GM12878 (cell line): Measurements from ENCODE around the gene ACTN3. TPM values are rescaled to one million over a fixed set of nuclear protein-coding genes. Genes with fewer than 3 reads are reported as not detected.

Experiments
- ATAC-seq: fragments of 200-7000 bp; cut with Tn5 transposase; 3 replicates; pipeline ENCODE4 v1.9.1; 2020; ENCODE audit warnings: mild to moderate bottlenecking, moderate library complexity
- BruUV-seq: library from RNA; stranded (reverse); fragments of 400-500 nt; replicated peaks from 2 replicates; lab custom pipeline; 2021; lab: Mats Ljungman, UMichigan
- CTCF ChIA-PET: fragments of 300-600 bp; sonication (Branson Sonifier 250); formaldehyde crosslinking; extraction: SDS; loops from one replicate; lab custom pipeline; 2021; ENCODE audit warnings: inconsistent platforms; lab: Yijun Ruan, JAX
- POLR2A ChIA-PET: fragments of 350-600 bp; formaldehyde crosslinking; extraction: SDS; loops from one replicate; lab custom pipeline; 2021; ENCODE audit warnings: inconsistent platforms; lab: Charles Lee
- RAD21 ChIA-PET: fragments of 300-600 bp; sonication (Branson Sonifier 250); formaldehyde crosslinking; loops from one replicate; lab custom pipeline; 2023; ENCODE audit warnings: antibody characterized with exemption; ENCODE audit not compliant: unreplicated experiment; lab: Charles Lee
- SMC1A ChIA-PET: fragments of 300-600 bp; sonication (Branson Sonifier 250); formaldehyde crosslinking; loops from one replicate; lab custom pipeline; 2023; ENCODE audit not compliant: unreplicated experiment, uncharacterized antibody; lab: Charles Lee
- DNase-seq: peaks from one replicate; pipeline ENCODE4 v3.0.0-alpha.2; 2011; ENCODE audit warnings: low read depth, low spot score
- FAIRE-seq: peaks from 3 replicates; lab custom pipeline; 2011; peaks lifted over from hg19 to GRCh38; lab: Jason Lieb, UNC
- H2AFZ ChIP-seq: 2 replicates; pipeline ENCODE4 v1.6.0; 2011; ENCODE audit warnings: low read depth, low read length, control low read depth; ENCODE audit not compliant: control insufficient read depth
- H3K27ac ChIP-seq: 2 replicates; pipeline ENCODE4 v1.5.1; 2011; ENCODE audit warnings: control low read depth; ENCODE audit not compliant: control insufficient read depth, insufficient read depth
- H3K27me3 ChIP-seq, 2 experiments: replicated peaks in 1 of 2; 2 replicates each; pipeline versions ENCODE4 v1.6.0 to v1.6.1; 2011; ENCODE audit warnings: low read length in 1 of 2; ENCODE audit not compliant: control insufficient read depth in 2 of 2, insufficient read depth in 2 of 2
- H3K36me3 ChIP-seq, 2 experiments: 2 replicates each; pipeline ENCODE4 v1.5.1; 2011; ENCODE audit warnings: low read length in 1 of 2; ENCODE audit not compliant: control insufficient read depth in 2 of 2, insufficient read depth in 2 of 2
- H3K4me1 ChIP-seq: 2 replicates; pipeline ENCODE4 v1.6.1; 2011; ENCODE audit warnings: mild to moderate bottlenecking, low read length, moderate library complexity, mixed read lengths; ENCODE audit not compliant: control insufficient read depth, insufficient read depth
- H3K4me2 ChIP-seq: 2 replicates; pipeline ENCODE4 v1.6.0; 2011; ENCODE audit warnings: control low read depth; ENCODE audit not compliant: control insufficient read depth, insufficient read depth
- H3K4me3 ChIP-seq: fragments of 200-600 bp; sonication (generic); 2 replicates; pipeline ENCODE4 v1.5.1; 2016
- H3K79me2 ChIP-seq: 2 replicates; pipeline ENCODE4 v1.6.0; 2011; ENCODE audit warnings: low read length; ENCODE audit not compliant: control insufficient read depth, insufficient read depth
- H3K9ac ChIP-seq: 2 replicates; pipeline ENCODE4 v1.8.0; 2011; ENCODE audit warnings: low read length, control low read depth, mixed read lengths; ENCODE audit not compliant: control insufficient read depth, insufficient read depth
- H3K9me3 ChIP-seq: replicated peaks from 3 replicates; pipeline ENCODE4 v1.5.1; 2011; ENCODE audit warnings: mild to moderate bottlenecking, low read length; ENCODE audit not compliant: control insufficient read depth, insufficient read depth
- H4K20me1 ChIP-seq: 2 replicates; pipeline ENCODE4 v1.6.0; 2011; ENCODE audit not compliant: control insufficient read depth, insufficient read depth
- DPF2 ChIP-seq: fragments of 450-650 bp; IDR thresholded peaks from 2 replicates; pipeline ENCODE4 v1.6.1; 2017; ENCODE audit warnings: mild to moderate bottlenecking
- IKZF1 ChIP-seq: fragments of 450-650 bp; conservative IDR thresholded peaks from 2 replicates; pipeline ENCODE4 v1.6.1; 2017; ENCODE audit warnings: antibody characterized with exemption, mild to moderate bottlenecking
- NFYB ChIP-seq: IDR thresholded peaks from 2 replicates; pipeline ENCODE4 v1.6.1; 2011; ENCODE audit warnings: low read depth, mild to moderate bottlenecking, low read length, improper control_type of control experiment, moderate library complexity; ENCODE audit not compliant: insufficient read depth
- SPI1 ChIP-seq: IDR thresholded peaks from 2 replicates; pipeline ENCODE4 v1.6.1; 2011; ENCODE audit warnings: low read depth, mild to moderate bottlenecking, low read length, moderate library complexity, borderline replicate concordance; ENCODE audit not compliant: insufficient read depth
- ZNF24 ChIP-seq: fragments of 450-650 bp; IDR thresholded peaks from 2 replicates; pipeline ENCODE4 v1.6.1; 2017; ENCODE audit warnings: antibody characterized with exemption, mild to moderate bottlenecking
- WGBS: methylation state at CpG from one replicate; pipeline ENCODE4 v1.1.6; 2016; ENCODE audit warnings: low lambda C conversion rate; ENCODE audit not compliant: insufficient replicate concordance, insufficient coverage; ENCODE audit errors: missing lambda C conversion rate; 5-methylcytosine and 5-hydroxymethylcytosine counted together
- in situ Hi-C: fragments of 300-500 bp; cut with MboI; formaldehyde crosslinking; loops from 9 replicates; pipeline ENCODE4 v1.14.3; 2018; ENCODE audit warnings: mixed read lengths
- intact Hi-C: fragments of 100-400 bp; cut with micrococcal nuclease; formaldehyde crosslinking; loops from one replicate; pipeline ENCODE4 v1.14.2; 2022; ENCODE audit not compliant: unreplicated experiment
- polyA plus RNA-seq, 11 experiments: library from polyadenylated mRNA; depleted of rRNA in 4 of 11; unstranded in 6 of 11; stranded (reverse) in 5 of 11; fragments of >200 nt; fragmentation: Nextera tagmentation in 4 of 11; fragmentation: Illumina TruSeq in 1 of 11; extraction: Ambion mirVana in 4 of 11; extraction: Trizol in 1 of 11; gene quantifications; 1 replicate in 1 of 11; 2 replicates in 10 of 11; pipeline versions ENCODE4 v1.2.1 to v1.2.3, GENCODE V29; 2011 to 2016; ENCODE audit warnings: inconsistent platforms in 2 of 11, missing spikeins in 2 of 11, low read depth in 1 of 11
- total RNA-seq, 4 experiments: library from RNA; depleted of rRNA in 3 of 4; stranded (reverse); fragments of >200 nt in 3 of 4; fragmentation: Illumina TruSeq in 1 of 4; extraction: Trizol in 1 of 4; gene quantifications; 2 replicates each; pipeline versions ENCODE4 v1.2.1 to v1.2.3, GENCODE V29; 2013 to 2021

The ACTN3 gene
- total and polyA plus RNA-seq, 10 of the 15 experiments (the other 5 are each of a cell fraction or from before 2014, with no cell fraction given) = 0.06 to 0.67 (median 0.17) TPM; not detected in 3

GRCh38 chr11:66600219-66600618, 53.5 kb downstream of the ACTN3 start:
- Histone ChIP-seq H3K4me2 (no peak overlapping the region), H4K20me1 (no peaks in the 10 kb centered on the region), H3K36me3 (peaks cover 0 to 6% of the 10 kb centered on the region in 2 experiments; a peak in 1 of 4 replicates), H3K4me3 (no peak overlapping the region), H3K79me2 (peaks cover 7% of the 10 kb centered on the region), H3K27ac (no peak overlapping the region), H3K4me1 (peaks cover 7% of the 10 kb centered on the region; the same call in 1 of the 2 replicates), H3K9me3 (no peaks in the 10 kb centered on the region), H3K9ac (no peak overlapping the region), H3K27me3 (no peaks in the 10 kb centered on the region), H2AFZ (no peak overlapping the region)
- ATAC-seq = no peak
- POLR2A ChIA-PET = interaction anchor here (0.6 to 2.4 kb wide), 5 partner anchors 8 to 134 kb away, joined by 3 to 7 read pairs (median 4); partner anchors contain the start of genes CCDC87, PELI3 and RBM14
- FAIRE-seq = no peak
- CTCF ChIA-PET = interaction anchor here (2.1 kb wide), 1 partner anchor 8 kb away, joined by 4 read pairs; no protein-coding TSS in a partner anchor
- SMC1A ChIA-PET = interaction anchor here (0.9 to 1.0 kb wide), 2 partner anchors 11 to 20 kb away, joined by 3 read pairs; no protein-coding TSS in a partner anchor
- no TSS peak for BruUV-seq
- intact Hi-C loops = no loop called here
- no peak for DNase-seq
- TF ChIP-seq ZNF24 = peak; percentile 62
- TF ChIP-seq NFYB = no peak
- RAD21 ChIA-PET = no interaction called here
- in situ Hi-C loops = no loop called here
- WGBS = 21% methylated on average over 2 of the region's 2 CpGs

- H2AFZ ChIP-seq = no peak overlapping the region
- peaks cover 3% of the 10 kb centered on the region for H3K79me2 ChIP-seq
- no peak for ATAC-seq
- H3K4me1 ChIP-seq = peaks cover 7% of the 10 kb centered on the region; the same call in 1 of the 2 replicates
- WGBS = 73% methylated on average over 4 of the region's 4 CpGs
- intact Hi-C loops (no loop called here), in situ Hi-C loops (no loop called here)
- no peak overlapping the region for H3K4me3 ChIP-seq
- POLR2A ChIA-PET = interaction anchor here (0.9 to 2.4 kb wide), 3 partner anchors 9 to 16 kb away, joined by 4 to 7 read pairs (median 6); partner anchors contain the start of genes CCDC87 and RBM14
- BruUV-seq = no TSS peak
- SMC1A ChIA-PET = interaction anchor here (0.9 to 1.0 kb wide), 2 partner anchors 12 to 21 kb away, joined by 3 read pairs; no protein-coding TSS in a partner anchor
- DNase-seq = no peak
- H3K9me3 ChIP-seq = no peaks in the 10 kb centered on the region
- H3K9ac ChIP-seq = no peak overlapping the region
- RAD21 ChIA-PET = no interaction called here
- no peak overlapping the region for H3K27ac ChIP-seq
- H3K27me3 ChIP-seq = no peaks in the 10 kb centered on the region
- no peaks in the 10 kb centered on the region for H4K20me1 ChIP-seq
- FAIRE-seq = no peak
- 0 out of 2 replicates have a peak, but pooled peaks have one; percentile 15 for TF ChIP-seq IKZF1
- no peak for TF ChIP-seq DPF2
- TF ChIP-seq SPI1 = peak; percentile 49; the same call in 1 of the 2 replicates
- TF ChIP-seq, all 136 proteins: peak for 2
- H3K36me3 ChIP-seq = peaks cover 0 to 9% of the 10 kb centered on the region in 2 experiments; a peak in 3 of 4 replicates
- CTCF ChIA-PET = interaction anchor here (2.1 kb wide), 1 partner anchor 9 kb away, joined by 4 read pairs; no protein-coding TSS in a partner anchor
- no peak overlapping the region for H3K4me2 ChIP-seq
Measured at GRCh38 chr11:66600631-66601233, 54.0 kb downstream of the ACTN3 start.
